ENCODE data around the gene FKBP14.
"Not testable (repeated sequence)": the region's sequence is repeated elsewhere in the genome, so short reads cannot be mapped to it uniquely, and the experiment has no call there.

Gene FKBP14

DNA sequence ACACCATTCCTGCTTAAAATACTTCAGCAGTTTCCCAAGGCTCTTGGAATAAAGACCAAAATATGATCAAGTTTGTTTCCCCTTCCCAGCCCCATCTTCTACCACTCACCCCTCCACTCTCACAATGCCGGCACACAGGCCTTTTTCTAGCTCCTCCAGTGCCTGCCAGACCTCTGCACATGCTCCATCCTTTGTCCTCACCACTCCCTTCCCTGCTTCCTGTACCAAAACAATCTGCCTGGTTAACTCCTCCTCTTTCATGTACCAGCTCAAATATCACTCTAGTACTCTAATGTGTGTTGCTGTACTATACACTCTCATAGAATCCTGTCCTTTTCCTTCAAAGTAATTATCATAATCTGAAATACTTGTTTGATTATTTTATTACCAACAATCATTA is 56.3 kb downstream of the FKBP14 start:
- no peak for TF ChIP-seq ZNF274 (IDR thresholded peaks at IDR 0.05; ENCODE audit: low read depth, low read length)
- no peak overlapping the region for H3K4me3 ChIP-seq (ENCODE audit: low read length)

DNA sequence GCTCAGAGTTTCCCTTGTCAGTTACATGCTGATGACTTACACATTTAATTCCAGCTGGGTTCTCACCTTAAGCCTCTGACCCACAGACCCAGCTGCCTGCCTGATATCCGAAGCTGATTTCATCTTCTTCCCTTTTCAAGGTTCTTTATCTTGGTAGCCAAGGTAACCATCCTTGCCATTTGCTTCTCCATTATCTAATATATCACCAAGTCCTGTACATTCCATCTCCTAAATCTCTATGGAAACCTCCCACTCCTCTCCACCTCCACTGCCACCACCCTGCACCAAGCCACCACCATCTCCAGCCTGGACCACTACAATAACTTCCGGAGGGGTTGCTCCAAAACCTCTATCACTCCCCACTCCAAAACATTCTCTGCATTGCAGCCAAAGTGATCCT is 56.8 kb downstream of the FKBP14 start:
- TF ChIP-seq ZNF274 (IDR thresholded peaks at IDR 0.05; ENCODE audit: low read depth, low read length) = no peak
- H3K4me3 ChIP-seq (ENCODE audit: low read length) = no peak overlapping the region

DNA sequence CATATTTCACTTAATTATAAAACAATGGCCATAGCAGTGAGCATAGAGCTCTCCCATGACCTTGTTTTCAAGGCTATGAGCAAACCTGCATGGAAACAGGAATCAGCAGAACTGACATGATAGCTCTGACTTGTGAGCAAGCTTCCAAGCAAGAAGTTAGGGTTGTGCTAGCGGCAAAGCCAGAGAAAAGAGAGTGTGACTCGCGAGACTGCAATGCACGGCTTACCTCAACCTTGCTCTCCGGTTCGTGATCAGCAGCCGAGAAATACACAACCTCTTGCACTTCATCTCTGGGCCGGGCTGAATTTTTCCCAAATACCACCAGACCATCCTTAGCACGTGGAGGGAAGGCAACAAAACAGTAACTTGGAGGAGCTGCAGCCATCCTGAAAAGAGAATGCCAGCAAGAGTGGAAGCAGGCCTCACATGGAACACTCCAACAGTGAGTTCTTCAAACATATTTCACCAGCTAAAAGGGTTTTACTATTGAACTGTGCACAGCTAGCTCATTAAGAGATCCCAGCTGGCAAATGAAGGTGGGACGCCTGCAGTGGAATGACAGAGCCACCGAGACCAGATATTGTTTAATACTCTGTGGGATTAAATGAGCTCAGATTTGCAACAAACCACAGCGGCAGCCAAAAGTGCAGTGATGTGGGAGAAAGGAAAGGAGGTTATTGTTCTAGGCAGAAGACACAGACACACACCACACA is 57.7 kb downstream of the FKBP14 start:
- no peak for TF ChIP-seq ZNF274 (IDR thresholded peaks at IDR 0.05; ENCODE audit: low read depth, low read length)
- no peak overlapping the region for H3K4me3 ChIP-seq (ENCODE audit: low read length)

GRCh38 chr7:29965030-29965429 is 61.5 kb downstream of the FKBP14 start:
- TF ChIP-seq ZNF274 (IDR thresholded peaks at IDR 0.05; ENCODE audit: low read depth, low read length) = no peak

GRCh38 chr7:29962035-29962434 is 64.5 kb downstream of the FKBP14 start:
- no peak for TF ChIP-seq ZNF274 (IDR thresholded peaks at IDR 0.05; ENCODE audit: low read depth, low read length)
- no peak overlapping the region for H3K4me3 ChIP-seq (ENCODE audit: low read length)

More at GRCh38 chr7:29965030-29965429, 61.5 kb downstream of the FKBP14 start:
- H3K4me3 ChIP-seq (ENCODE audit: low read length) = no peak overlapping the region

DNA sequence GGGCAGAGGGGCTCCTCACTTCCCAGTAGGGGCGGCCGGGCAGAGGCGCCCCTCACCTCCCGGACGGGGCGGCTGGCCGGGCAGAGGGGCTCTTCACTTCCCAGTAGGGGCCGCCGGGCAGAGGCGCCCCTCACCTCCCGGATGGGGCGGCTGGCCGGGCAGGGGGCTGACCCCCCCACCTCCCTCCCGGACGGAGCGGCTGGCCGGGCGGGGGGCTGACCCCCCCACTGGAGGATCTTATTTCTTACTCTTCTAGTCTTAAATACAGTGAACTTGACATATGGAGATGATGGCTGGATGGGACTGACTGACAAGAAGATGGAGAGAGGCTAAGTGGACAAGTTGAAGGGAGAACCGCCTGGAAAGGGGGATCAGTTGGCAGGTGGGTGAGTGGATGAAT is 64.9 kb downstream of the FKBP14 start:
- not testable (repeated sequence) for H3K4me3 ChIP-seq (ENCODE audit: low read length)
